H9 (cell line): ENCODE measurements around the gene EXOSC10. TPM values are rescaled to one million over a fixed set of nuclear protein-coding genes. Genes with fewer than 3 reads are reported as not detected.

ENCODE experiments used
- DNase-seq: peaks from one replicate; pipeline ENCODE4 v3.0.0-alpha.2; 2017
- H2AFZ ChIP-seq: one replicate; pipeline ENCODE4 v1.6.1; 2013; ENCODE audit warnings: mild to moderate bottlenecking, low read length, control low read depth, moderate library complexity
- H2AK5ac ChIP-seq: 2 replicates; pipeline ENCODE4 v1.6.1; 2013; ENCODE audit warnings: low read length, control low read depth, mixed read lengths; ENCODE audit not compliant: insufficient read length
- H2BK120ac ChIP-seq: one replicate; pipeline ENCODE4 v1.6.1; 2013; ENCODE audit warnings: low read depth, mild to moderate bottlenecking, low read length, control low read depth, inconsistent platforms; ENCODE audit not compliant: poor library complexity, severe bottlenecking
- H2BK12ac ChIP-seq: 2 replicates; pipeline ENCODE4 v1.6.1; 2013; ENCODE audit warnings: low read length, control low read depth, mixed read lengths, low read depth; ENCODE audit not compliant: insufficient read length
- H2BK15ac ChIP-seq: 2 replicates; pipeline ENCODE4 v1.6.1; 2013; ENCODE audit warnings: low read depth, low read length, control low read depth
- H2BK20ac ChIP-seq: one replicate; pipeline ENCODE4 v1.6.1; 2013; ENCODE audit warnings: low read depth, mild to moderate bottlenecking, low read length, control low read depth, inconsistent platforms; ENCODE audit not compliant: poor library complexity, severe bottlenecking
- H2BK5ac ChIP-seq: 2 replicates; pipeline ENCODE4 v1.6.1; 2013; ENCODE audit warnings: low read length, control low read depth, mixed read lengths; ENCODE audit not compliant: insufficient read length
- H3K14ac ChIP-seq: 2 replicates; pipeline ENCODE4 v1.6.1; 2013; ENCODE audit warnings: low read length, control low read depth; ENCODE audit not compliant: insufficient read depth
- H3K18ac ChIP-seq: 2 replicates; pipeline ENCODE4 v1.6.1; 2013; ENCODE audit warnings: low read depth, mild to moderate bottlenecking, mixed read lengths, low read length, control low read depth; ENCODE audit not compliant: insufficient read length
- H3K23ac ChIP-seq: 2 replicates; pipeline ENCODE4 v1.6.1; 2013; ENCODE audit warnings: low read length, control low read depth, mixed read lengths, low read depth; ENCODE audit not compliant: insufficient read length
- H3K23me2 ChIP-seq: 2 replicates; pipeline ENCODE4 v1.6.1; 2013; ENCODE audit warnings: low read depth, mild to moderate bottlenecking, mixed read lengths, low read length, control low read depth; ENCODE audit not compliant: insufficient read length, poor library complexity, severe bottlenecking
- H3K27ac ChIP-seq: 2 replicates; pipeline ENCODE4 v1.5.1; 2013; ENCODE audit warnings: low read length, control low read depth, mixed read lengths, low read depth; ENCODE audit not compliant: insufficient read length
- H3K27me3 ChIP-seq: 2 replicates; pipeline ENCODE4 v1.6.1; 2013; ENCODE audit warnings: low read length, control low read depth, inconsistent platforms; ENCODE audit not compliant: insufficient read depth
- H3K4ac ChIP-seq: 2 replicates; pipeline ENCODE4 v1.6.1; 2013; ENCODE audit warnings: low read depth, mild to moderate bottlenecking, control low read depth, inconsistent platforms, low read length, moderate library complexity
- H3K4me1 ChIP-seq: 2 replicates; pipeline ENCODE4 v1.6.1; 2013; ENCODE audit warnings: low read length, control low read depth, inconsistent platforms; ENCODE audit not compliant: insufficient read depth
- H3K4me2 ChIP-seq: 2 replicates; pipeline ENCODE4 v1.6.1; 2013; ENCODE audit warnings: low read length, control low read depth, mixed read lengths; ENCODE audit not compliant: insufficient read length, insufficient read depth
- H3K56ac ChIP-seq: 2 replicates; pipeline ENCODE4 v1.6.1; 2013; ENCODE audit warnings: low read depth, mild to moderate bottlenecking, mixed read lengths, low read length, control low read depth; ENCODE audit not compliant: insufficient read length
- H3K79me1 ChIP-seq: 2 replicates; pipeline ENCODE4 v1.6.1; 2013; ENCODE audit warnings: low read depth, mild to moderate bottlenecking, moderate library complexity, low read length, control low read depth, inconsistent platforms; ENCODE audit not compliant: insufficient read depth, poor library complexity, severe bottlenecking
- H3K79me2 ChIP-seq: 2 replicates; pipeline ENCODE4 v1.6.1; 2013; ENCODE audit warnings: low read length, control low read depth, inconsistent platforms; ENCODE audit not compliant: insufficient read depth
- H3K9ac ChIP-seq: 2 replicates; pipeline ENCODE4 v1.6.1; 2013; ENCODE audit warnings: low read length, control low read depth, mixed read lengths; ENCODE audit not compliant: insufficient read length; ENCODE audit errors: extremely low read depth
- H3K9me3 ChIP-seq: one replicate; pipeline ENCODE4 v1.6.1; 2013; ENCODE audit warnings: low read depth, low read length, inconsistent platforms; ENCODE audit not compliant: control insufficient read depth
- H3T11ph ChIP-seq: one replicate; pipeline ENCODE4 v1.6.1; 2013; ENCODE audit warnings: mild to moderate bottlenecking, low read length, control low read depth, inconsistent platforms
- H4K20me1 ChIP-seq: one replicate; pipeline ENCODE4 v1.6.1; 2013; ENCODE audit not compliant: control insufficient read depth, insufficient read length, insufficient read depth
- H4K5ac ChIP-seq: 2 replicates; pipeline ENCODE4 v1.6.1; 2013; ENCODE audit warnings: low read depth, mild to moderate bottlenecking, mixed read lengths, low read length, control low read depth; ENCODE audit not compliant: insufficient read length
- H4K8ac ChIP-seq: replicated peaks from 2 replicates; pipeline ENCODE4 v1.6.1; 2013; ENCODE audit warnings: low read length, control low read depth, mixed read lengths, low read depth; ENCODE audit not compliant: insufficient read length
- H4K91ac ChIP-seq: 2 replicates; pipeline ENCODE4 v1.6.1; 2013; ENCODE audit warnings: low read depth, mild to moderate bottlenecking, moderate library complexity, mixed read lengths, low read length, control low read depth; ENCODE audit not compliant: insufficient read length
- H3K27ac Mint-ChIP-seq, 3 experiments: 2 replicates in 2 of 3; 3 replicates in 1 of 3; pipeline ENCODE4 v1.8.0; 2020 to 2021; ENCODE audit warnings: mixed read lengths in 3 of 3, mild to moderate bottlenecking in 1 of 3, moderate library complexity in 1 of 3
- H3K27me3 Mint-ChIP-seq: 2 replicates; pipeline ENCODE4 v1.8.0; 2021; ENCODE audit warnings: low read depth, mild to moderate bottlenecking, moderate library complexity, mixed read lengths
- H3K36me3 Mint-ChIP-seq, 3 experiments: 2 replicates in 2 of 3; 3 replicates in 1 of 3; pipeline ENCODE4 v1.8.0; 2020 to 2021; ENCODE audit warnings: low read depth in 3 of 3, mixed read lengths in 3 of 3; ENCODE audit not compliant: insufficient read depth in 1 of 3
- H3K4me1 Mint-ChIP-seq, 2 experiments: 2 replicates each; pipeline ENCODE4 v1.8.0; 2020; ENCODE audit warnings: mixed read lengths in 2 of 2
- H3K4me3 Mint-ChIP-seq, 2 experiments: 2 replicates in 1 of 2; 3 replicates in 1 of 2; pipeline ENCODE4 v1.8.0; 2020 to 2021; ENCODE audit warnings: mild to moderate bottlenecking in 2 of 2, mixed read lengths in 2 of 2, moderate library complexity in 1 of 2
- H3K9me3 Mint-ChIP-seq, 2 experiments: 2 replicates in 1 of 2; 3 replicates in 1 of 2; pipeline ENCODE4 v1.8.0; 2020; ENCODE audit warnings: mild to moderate bottlenecking in 2 of 2, mixed read lengths in 2 of 2, moderate library complexity in 1 of 2
- CTCF ChIP-seq: fragments of 200-600 bp; sonication (generic); conservative IDR thresholded peaks from 3 replicates; pipeline ENCODE4 v1.8.0; 2021; ENCODE audit warnings: antibody characterized with exemption, mild to moderate bottlenecking
- WGBS: extraction: QIAGEN DNeasy Blood & Tissue Kit; methylation state at CpG from one replicate; pipeline ENCODE4 v1.1.7; 2013; ENCODE audit warnings: missing lambda C conversion rate, low lambda C conversion rate, mixed read lengths; ENCODE audit not compliant: insufficient read length; ENCODE audit errors: extremely low coverage; 5-methylcytosine and 5-hydroxymethylcytosine counted together
- total RNA-seq: library from RNA; stranded (reverse); gene quantifications from 2 replicates; pipeline ENCODE4 v1.2.1, GENCODE V29; 2021

EXOSC10 gene
- total RNA-seq, 1 experiment from 2014 or later: 83.4 TPM

GRCh38 chr1:11134251-11134897 is 34.7 kb upstream of the EXOSC10 start:
- no peak overlapping the region for H4K8ac ChIP-seq
- no peak overlapping the region for H2BK15ac ChIP-seq
- Mint-ChIP-seq H3K4me3 (no peak overlapping the region), H3K4me1 (no peaks in the 10 kb centered on the region), H3K27me3 (no peaks in the 10 kb centered on the region; the same call in 1 of the 2 replicates), H3K36me3 (peaks cover 17 to 80% (median 66%) of the 10 kb centered on the region in 3 experiments; a peak in 6 of 7 replicates), H3K27ac (peak overlapping the region in 1 of 3 experiments; percentile 23; a peak in 1 of 7 replicates), H3K9me3 (no peaks in the 10 kb centered on the region)
- H4K91ac ChIP-seq: no peak overlapping the region
- H3K27ac ChIP-seq: no peak overlapping the region
- H3K9ac ChIP-seq: no peak overlapping the region
- no peaks in the 10 kb centered on the region for H3K79me1 ChIP-seq
- H2BK5ac ChIP-seq: no peak overlapping the region
- DNase-seq: no peak
- H2BK12ac ChIP-seq: no peak overlapping the region
- no peak overlapping the region for H3K23ac ChIP-seq
- no peak overlapping the region for H3K4ac ChIP-seq
- H3K9me3 ChIP-seq: no peaks in the 10 kb centered on the region
- H3K23me2 ChIP-seq: no peaks in the 10 kb centered on the region
- no peak overlapping the region for H2BK120ac ChIP-seq
- H3K4me2 ChIP-seq: no peak overlapping the region
- H3K4me1 ChIP-seq: no peaks in the 10 kb centered on the region
- no peak overlapping the region for H2AK5ac ChIP-seq
- no peak overlapping the region for H3K18ac ChIP-seq
- H3K79me2 ChIP-seq: no peaks in the 10 kb centered on the region
- WGBS: no CpG with 5 or more reads among the region's 5 CpGs
- no peak overlapping the region; the same call in 1 of the 2 replicates for H3K14ac ChIP-seq
- no peak for TF ChIP-seq CTCF
- no peaks in the 10 kb centered on the region for H4K20me1 ChIP-seq
- no peak overlapping the region for H2AFZ ChIP-seq
- H2BK20ac ChIP-seq: no peak overlapping the region
- H4K5ac ChIP-seq: no peak overlapping the region
- H3K56ac ChIP-seq: no peak overlapping the region
- no peaks in the 10 kb centered on the region; the same call in 1 of the 2 replicates for H3K27me3 ChIP-seq
- no peak overlapping the region for H3T11ph ChIP-seq
